ENCODE results near the gene ELMO3.
A peak's percentile ranks its signal among the peaks of the same experiment; 100 is the strongest.

The ELMO3 gene

DNA sequence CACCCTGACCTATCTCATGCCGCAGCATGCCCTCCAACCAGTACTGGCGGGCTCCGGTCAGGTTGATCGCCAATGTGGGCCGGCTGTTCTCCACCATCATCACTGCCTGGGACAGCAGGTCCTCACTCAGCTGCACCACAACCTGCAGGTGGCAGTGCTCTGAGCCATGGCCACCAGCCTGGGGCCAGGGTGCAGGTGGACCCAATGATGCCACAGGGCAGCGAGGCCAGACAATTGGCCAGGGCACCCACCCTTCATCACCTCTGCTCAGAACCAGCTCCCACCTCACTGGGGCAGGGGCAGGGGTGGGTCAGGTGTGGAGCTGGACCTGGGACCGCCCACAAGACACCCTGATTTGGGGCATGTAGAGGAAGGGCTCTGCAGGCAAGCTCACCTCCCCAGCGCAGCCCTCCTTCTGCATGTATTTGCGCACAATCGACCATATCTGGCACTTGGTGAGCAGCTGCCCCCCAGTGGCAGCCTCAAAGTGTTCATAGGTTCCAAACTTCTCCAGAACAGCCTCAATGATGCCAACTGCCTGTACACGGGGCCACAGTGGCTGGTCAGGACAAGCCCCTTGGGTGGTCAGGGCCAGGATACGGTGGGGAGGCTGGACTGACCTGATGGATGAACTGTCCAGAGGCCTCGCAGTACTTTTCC, 19.4 kb upstream of the ELMO3 start:
- no peak for TF ChIP-seq JUND (IDR thresholded peaks at IDR 0.05; ENCODE audit: low read depth)
- peak in 1 of 2 experiments; percentile 55 for DNase-seq (ENCODE audit: low read depth in 1 of 2, low spot score in 1 of 2)
- in situ Hi-C loops (cut with HindIII; ENCODE audit: low pct_unique_long_range_greater_than_20kb, low sequenced_read_pairs), result no loop called here

DNA sequence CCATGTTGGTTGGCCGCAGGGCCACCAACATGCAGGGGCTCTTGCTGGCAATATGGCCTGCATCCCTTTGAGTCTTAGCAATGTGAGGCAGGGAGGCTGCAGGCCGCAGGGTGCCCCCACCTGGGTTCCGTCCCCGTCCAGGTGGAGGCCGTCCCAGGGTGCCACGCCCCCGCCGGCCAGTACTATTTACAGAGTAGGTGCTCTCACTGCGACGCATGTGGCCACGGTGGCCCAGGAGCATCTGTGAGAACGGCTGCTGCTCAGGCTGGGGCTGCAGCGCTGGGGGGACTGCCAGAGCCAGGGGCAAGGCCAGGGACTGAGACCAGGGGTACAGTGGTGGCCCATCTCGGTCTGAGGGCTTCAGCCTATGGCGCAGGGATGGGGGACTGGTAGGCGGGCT, 18.8 kb upstream of the ELMO3 start:
- in situ Hi-C loops (cut with HindIII; ENCODE audit: low pct_unique_long_range_greater_than_20kb, low sequenced_read_pairs), result no loop called here
- no peak for DNase-seq (ENCODE audit: low read depth in 1 of 2, low spot score in 1 of 2)
- no peak for TF ChIP-seq JUND (IDR thresholded peaks at IDR 0.05; ENCODE audit: low read depth)

DNA sequence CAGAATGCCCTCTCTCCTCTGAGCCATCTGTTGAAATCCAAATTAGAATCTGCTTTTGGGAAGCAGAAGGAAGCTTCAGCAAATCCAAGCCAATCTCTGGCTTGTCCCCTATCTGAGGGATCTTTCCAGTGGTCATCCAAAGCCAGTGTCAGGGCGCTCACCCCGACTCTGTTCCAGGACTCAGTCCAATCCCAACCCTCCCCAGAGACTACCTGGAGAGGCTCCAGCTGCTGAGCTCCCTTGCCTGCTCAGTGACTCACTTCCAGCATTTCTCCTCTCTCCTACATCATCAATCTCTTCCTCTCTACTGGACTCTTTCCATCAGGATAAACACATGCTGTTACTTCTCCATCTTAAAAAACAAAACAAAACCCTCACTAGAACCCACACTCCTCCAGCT, 17.6 kb upstream of the ELMO3 start:
- in situ Hi-C loops (cut with HindIII; ENCODE audit: low pct_unique_long_range_greater_than_20kb, low sequenced_read_pairs), result no loop called here
- no peak for TF ChIP-seq JUND (IDR thresholded peaks at IDR 0.05; ENCODE audit: low read depth)
- no peak for DNase-seq (ENCODE audit: low read depth in 1 of 2, low spot score in 1 of 2)

DNA sequence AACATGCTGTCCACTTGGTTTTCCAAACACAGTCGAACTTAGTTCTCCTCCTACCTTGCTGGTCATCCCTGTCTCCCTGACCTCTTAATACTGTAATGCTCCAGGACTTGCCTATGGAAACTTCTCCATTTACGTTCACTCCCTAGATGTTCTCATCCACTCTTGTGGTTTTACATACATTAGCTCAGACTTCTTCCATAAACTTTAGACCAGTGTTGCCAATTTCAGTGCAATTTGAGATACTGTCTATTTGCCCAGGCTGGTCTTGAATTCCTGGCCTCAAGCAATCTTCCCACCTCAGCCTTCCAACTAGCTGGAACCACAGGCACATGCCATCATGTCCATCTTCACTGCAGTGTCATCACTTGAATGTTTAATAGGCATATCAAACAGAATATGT, 16.6 kb upstream of the ELMO3 start:
- DNase-seq (ENCODE audit: low read depth in 1 of 2, low spot score in 1 of 2), result peak in 1 of 2 experiments; percentile 60
- in situ Hi-C loops (cut with HindIII; ENCODE audit: low pct_unique_long_range_greater_than_20kb, low sequenced_read_pairs), result no loop called here
- no peak for TF ChIP-seq JUND (IDR thresholded peaks at IDR 0.05; ENCODE audit: low read depth)

DNA sequence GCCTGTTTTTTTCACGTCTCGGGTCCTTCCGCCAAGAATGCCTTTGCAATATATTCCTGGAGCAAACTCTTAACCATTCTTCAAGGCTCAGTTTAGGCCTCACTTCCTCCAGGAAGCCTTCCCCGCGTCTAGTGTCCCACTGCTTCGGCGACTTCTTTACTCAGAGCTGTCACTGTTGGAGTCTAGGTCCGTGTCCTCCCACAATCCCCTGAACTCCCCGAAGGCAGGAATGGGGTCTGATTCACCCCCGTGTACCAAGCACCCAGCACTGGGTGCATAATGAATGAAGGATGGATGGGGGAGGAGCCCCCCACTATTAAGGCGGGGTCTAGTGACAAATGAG, 15.7 kb upstream of the ELMO3 start:
- no peak for DNase-seq (ENCODE audit: low read depth in 1 of 2, low spot score in 1 of 2)
- in situ Hi-C loops (cut with HindIII; ENCODE audit: low pct_unique_long_range_greater_than_20kb, low sequenced_read_pairs), result no loop called here
- TF ChIP-seq JUND (IDR thresholded peaks at IDR 0.05; ENCODE audit: low read depth), result no peak

DNA sequence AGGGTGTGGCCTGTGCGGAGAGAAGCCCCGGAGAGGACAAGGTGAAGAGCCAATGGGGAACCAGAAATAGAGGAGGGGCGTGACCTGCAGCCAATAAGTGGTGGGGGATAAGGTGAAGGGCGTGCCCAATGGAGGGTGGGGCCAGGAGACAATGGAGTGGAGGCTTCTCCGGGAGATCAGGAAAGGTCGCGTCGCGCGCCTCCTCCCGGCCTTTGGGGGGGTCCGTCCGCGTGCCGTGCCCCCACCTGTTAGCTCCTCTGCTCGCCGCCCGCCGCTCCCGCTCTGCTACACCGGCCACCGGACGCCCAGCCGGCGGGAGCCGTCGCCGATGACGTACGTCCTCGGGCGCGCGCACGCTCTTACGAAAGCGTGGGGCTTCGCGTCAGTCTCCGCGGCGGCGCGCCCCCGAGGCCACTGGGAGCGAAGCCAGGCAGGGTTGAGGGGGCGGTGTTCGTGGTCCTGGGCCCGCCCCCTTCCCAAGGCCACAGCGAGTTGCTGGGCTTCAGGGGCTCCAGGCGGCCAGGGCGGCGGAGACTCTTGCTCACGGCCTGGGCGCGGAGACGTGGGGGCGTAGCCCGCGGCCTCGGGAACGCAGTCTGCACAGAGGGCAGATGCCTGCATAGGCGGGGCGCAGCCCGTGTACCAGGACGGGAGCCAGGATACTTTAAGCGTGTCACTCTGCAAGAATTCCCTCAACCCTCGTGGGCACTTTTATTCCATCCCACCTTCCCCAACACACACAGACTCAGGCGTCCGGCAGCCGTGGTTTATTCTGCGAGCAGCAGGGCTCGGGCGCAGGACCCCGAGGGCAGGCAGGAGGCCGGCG, 15.1 kb upstream of the ELMO3 start, which contains the start of gene MATCAP1:
Gene MATCAP1 (minus strand): TSS at position 337 of the 826 bp plus-strand sequence. CDS start 3,353 bp downstream, outside the sequence.
- peak; percentile 97 to 98 for DNase-seq (ENCODE audit: low read depth in 1 of 2, low spot score in 1 of 2)
- no peak for TF ChIP-seq JUND (IDR thresholded peaks at IDR 0.05; ENCODE audit: low read depth)
- in situ Hi-C loops (cut with HindIII; ENCODE audit: low pct_unique_long_range_greater_than_20kb, low sequenced_read_pairs), result no loop called here

DNA sequence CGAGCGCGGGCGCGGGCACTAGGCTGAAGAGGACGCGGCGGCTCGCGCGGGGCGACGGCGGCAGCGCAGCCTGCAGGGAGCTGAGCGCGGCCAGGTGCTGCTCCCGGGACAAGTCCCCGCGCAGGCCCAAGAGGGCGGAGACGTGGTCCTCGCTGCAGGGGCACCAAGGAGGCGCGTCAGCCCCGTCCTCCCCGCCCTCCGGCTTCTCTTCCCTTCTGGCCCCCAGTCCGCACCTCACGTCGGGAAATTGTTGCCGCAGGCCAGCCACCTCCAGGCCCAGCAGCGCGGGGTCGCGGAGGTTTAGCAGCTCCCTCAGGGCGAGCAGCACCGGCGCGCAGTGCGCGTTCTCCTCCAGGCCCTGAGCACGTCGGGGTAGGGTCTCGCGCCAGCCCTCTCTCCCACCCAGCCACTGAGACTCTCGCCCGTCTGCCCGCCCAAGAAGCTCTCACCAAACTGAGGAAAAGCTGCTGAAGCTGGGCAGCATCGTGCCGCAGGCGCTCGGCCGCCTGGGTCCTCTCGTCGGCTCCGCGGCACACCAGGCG, 14.4 kb upstream of the ELMO3 start:
- no peak for TF ChIP-seq JUND (IDR thresholded peaks at IDR 0.05; ENCODE audit: low read depth)
- in situ Hi-C loops (cut with HindIII; ENCODE audit: low pct_unique_long_range_greater_than_20kb, low sequenced_read_pairs), result no loop called here
- peak in 1 of 2 experiments; percentile 39 for DNase-seq (ENCODE audit: low read depth in 1 of 2, low spot score in 1 of 2)

DNA sequence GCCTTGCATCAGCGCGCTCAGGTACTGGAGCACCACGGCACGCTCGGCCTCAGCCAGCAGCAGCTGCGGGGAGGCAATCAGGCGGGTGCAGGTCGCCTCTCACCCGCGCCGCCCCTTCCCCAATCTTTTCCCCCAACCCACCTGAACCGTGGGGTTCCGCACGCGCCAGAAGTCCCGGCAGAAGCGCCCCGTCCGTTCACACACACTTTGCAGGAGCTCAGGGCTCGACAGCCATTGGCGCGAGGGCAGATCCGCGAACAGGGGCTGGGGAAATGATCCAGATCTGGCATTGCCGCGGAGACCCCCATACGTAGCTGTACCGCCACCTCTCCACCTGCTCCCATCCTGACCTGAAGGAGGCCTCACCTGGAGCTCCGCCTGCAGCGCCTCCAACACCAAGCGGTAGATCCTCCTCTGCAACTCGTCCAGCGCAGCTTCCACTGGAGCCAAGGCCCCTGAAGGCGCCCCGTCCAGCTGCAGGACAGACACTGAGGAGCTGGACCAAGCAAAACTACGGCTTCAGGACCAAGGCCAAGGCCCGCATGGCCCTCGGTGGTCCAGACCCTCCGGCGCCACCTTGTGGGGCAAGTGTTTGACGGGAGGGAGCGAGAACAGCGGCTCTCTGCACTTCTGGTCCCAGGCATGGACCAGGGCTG, 13.8 kb upstream of the ELMO3 start:
- DNase-seq (ENCODE audit: low read depth in 1 of 2, low spot score in 1 of 2), result peak; percentile 63 to 92
- in situ Hi-C loops (cut with HindIII; ENCODE audit: low pct_unique_long_range_greater_than_20kb, low sequenced_read_pairs), result no loop called here
- no peak for TF ChIP-seq JUND (IDR thresholded peaks at IDR 0.05; ENCODE audit: low read depth)

DNA sequence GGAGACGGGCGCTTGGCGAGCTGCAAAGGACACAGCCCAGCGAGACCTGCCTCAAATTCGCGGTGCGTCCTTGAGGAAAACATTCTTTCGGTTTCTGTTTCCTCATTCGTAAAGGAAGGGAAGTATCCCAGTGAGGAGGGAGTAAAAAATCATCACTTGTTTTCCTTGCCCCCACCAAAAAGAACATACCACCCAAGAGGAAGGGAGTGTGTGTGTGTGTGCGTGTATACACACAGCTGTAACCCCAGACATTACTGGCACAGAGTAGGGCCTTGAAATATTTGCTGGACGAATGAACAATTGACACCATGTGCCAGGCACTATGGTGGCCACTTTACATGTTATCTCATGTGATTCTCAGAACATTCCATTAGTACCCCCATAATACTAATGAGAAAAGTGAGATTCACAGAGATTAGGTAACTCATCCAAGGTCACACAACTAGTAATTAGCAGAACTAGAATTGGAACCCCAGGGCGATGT, 13.2 kb upstream of the ELMO3 start:
- DNase-seq (ENCODE audit: low read depth in 1 of 2, low spot score in 1 of 2), result no peak
- in situ Hi-C loops (cut with HindIII; ENCODE audit: low pct_unique_long_range_greater_than_20kb, low sequenced_read_pairs), result no loop called here
- TF ChIP-seq JUND (IDR thresholded peaks at IDR 0.05; ENCODE audit: low read depth), result no peak

DNA sequence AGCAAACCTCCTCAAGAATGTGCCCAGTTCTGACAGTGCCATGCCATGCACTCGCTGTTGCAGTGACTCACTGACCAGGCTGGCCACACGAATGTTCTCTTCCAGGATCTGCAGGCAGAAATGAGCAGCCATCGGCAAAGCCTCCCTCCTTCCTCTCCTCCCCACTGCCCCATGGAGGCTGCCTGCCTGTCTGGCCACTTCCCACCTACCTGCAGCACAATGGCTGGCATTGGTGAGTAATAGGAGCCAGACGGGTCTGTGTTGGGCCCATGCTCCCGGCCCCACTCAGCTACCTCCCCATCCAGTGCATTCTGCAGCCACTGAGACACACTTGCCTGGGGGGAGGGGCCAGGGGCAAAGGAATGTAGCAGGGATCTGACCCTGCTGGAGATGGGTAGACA, 12.4 kb upstream of the ELMO3 start:
- in situ Hi-C loops (cut with HindIII; ENCODE audit: low pct_unique_long_range_greater_than_20kb, low sequenced_read_pairs), result no loop called here
- TF ChIP-seq JUND (IDR thresholded peaks at IDR 0.05; ENCODE audit: low read depth), result no peak
- no peak for DNase-seq (ENCODE audit: low read depth in 1 of 2, low spot score in 1 of 2)

DNA sequence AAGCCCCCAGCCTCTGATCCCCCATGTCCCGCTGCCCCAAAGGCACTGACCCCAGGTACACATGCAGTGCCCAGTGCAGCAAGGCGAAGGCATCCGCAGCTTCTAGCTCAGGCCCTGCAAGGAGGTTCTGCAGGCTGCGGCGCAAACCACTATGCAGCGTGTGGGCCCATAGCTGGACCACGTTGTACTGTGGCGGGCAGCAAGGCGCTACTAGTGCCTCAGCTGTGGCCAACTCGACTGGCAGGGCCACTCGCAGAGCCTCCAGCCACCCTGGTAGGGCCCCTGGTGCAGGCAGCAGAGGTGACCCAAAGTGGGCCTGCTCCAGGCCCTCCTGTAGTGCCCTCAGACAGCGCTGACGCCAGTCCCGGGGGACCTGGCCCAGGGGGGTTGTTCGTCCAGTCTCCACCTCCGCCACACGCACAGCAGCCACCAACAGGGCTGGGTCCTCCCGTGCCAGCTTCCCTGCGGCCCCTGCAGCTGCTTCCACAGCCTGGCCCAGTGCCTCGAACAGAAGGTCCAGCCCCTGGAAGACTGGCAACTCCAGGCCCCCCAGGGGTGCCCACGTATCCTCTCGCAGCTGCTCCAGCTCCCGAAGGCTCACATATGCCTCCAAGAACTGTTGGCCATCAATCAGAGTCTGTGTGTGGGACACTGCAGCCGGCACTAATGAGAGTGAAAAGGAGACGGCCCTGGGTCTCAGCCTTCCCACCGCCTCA, 11.6 kb upstream of the ELMO3 start:
- in situ Hi-C loops (cut with HindIII; ENCODE audit: low pct_unique_long_range_greater_than_20kb, low sequenced_read_pairs), result no loop called here
- no peak for DNase-seq (ENCODE audit: low read depth in 1 of 2, low spot score in 1 of 2)
- TF ChIP-seq JUND (IDR thresholded peaks at IDR 0.05; ENCODE audit: low read depth), result no peak

DNA sequence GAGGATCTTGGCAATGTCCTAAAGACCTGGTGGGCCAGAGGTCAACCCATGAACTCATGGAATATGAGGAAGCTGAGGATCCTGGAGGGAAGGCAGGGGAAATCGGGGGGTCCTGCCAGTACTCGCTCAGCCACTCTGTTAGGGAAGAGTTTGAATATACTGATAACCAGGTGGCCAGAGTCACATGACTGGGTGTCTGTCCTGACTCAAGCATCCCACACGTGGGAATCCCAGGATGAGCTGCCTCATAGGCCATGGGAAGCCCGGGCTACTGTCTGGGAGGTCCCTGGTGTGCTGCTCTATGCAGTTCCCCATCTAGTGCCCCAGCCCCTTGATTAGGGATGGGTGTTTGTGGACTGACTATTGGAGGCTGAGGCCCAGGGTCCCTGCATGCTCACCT, 10.6 kb upstream of the ELMO3 start:
- DNase-seq (ENCODE audit: low read depth in 1 of 2, low spot score in 1 of 2), result no peak
- no peak for TF ChIP-seq JUND (IDR thresholded peaks at IDR 0.05; ENCODE audit: low read depth)
- in situ Hi-C loops (cut with HindIII; ENCODE audit: low pct_unique_long_range_greater_than_20kb, low sequenced_read_pairs), result no loop called here
